GM12878 (cell line): ENCODE data around the gene COPZ2.

ENCODE experiments used
- GABPA ChIP-seq: IDR thresholded peaks from 2 replicates; pipeline ENCODE4 v1.6.1; 2014; ENCODE audit warnings: antibody characterized with exemption, low read depth, mild to moderate bottlenecking, inconsistent platforms
- TF ChIP-seq, protein P1 (sequence below): fragments of 450-650 bp; IDR thresholded peaks from 2 replicates; pipeline ENCODE4 v1.6.1; 2017; ENCODE audit warnings: antibody characterized with exemption, mild to moderate bottlenecking, moderate library complexity

DNA sequence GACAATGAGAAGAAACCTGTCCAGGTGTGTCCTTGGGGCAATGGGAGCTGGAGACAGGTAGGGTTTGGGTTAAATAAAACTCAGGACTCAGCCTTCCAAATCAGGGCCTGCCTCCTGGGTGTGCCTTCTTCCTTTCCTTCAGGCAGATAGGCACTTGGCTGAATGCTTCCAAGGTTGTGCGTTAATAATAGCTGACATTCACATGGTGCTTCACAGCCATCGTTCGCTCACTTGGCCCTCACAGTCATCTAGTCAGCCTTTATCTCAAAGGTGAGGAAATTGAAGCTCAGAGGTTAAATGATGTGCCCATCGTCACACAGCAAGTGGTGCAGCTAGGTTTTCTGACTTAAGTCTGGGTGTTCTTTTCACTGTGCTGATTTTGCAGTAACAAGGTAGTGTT is 20.0 kb upstream of the COPZ2 start:
- TF ChIP-seq GABPA, result no peak
- TF ChIP-seq, protein P1, sequence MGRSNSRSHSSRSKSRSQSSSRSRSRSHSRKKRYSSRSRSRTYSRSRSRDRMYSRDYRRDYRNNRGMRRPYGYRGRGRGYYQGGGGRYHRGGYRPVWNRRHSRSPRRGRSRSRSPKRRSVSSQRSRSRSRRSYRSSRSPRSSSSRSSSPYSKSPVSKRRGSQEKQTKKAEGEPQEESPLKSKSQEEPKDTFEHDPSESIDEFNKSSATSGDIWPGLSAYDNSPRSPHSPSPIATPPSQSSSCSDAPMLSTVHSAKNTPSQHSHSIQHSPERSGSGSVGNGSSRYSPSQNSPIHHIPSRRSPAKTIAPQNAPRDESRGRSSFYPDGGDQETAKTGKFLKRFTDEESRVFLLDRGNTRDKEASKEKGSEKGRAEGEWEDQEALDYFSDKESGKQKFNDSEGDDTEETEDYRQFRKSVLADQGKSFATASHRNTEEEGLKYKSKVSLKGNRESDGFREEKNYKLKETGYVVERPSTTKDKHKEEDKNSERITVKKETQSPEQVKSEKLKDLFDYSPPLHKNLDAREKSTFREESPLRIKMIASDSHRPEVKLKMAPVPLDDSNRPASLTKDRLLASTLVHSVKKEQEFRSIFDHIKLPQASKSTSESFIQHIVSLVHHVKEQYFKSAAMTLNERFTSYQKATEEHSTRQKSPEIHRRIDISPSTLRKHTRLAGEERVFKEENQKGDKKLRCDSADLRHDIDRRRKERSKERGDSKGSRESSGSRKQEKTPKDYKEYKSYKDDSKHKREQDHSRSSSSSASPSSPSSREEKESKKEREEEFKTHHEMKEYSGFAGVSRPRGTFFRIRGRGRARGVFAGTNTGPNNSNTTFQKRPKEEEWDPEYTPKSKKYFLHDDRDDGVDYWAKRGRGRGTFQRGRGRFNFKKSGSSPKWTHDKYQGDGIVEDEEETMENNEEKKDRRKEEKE, result no peak
